ENCODE data around the gene SLC22A3.

The SLC22A3 gene

DNA sequence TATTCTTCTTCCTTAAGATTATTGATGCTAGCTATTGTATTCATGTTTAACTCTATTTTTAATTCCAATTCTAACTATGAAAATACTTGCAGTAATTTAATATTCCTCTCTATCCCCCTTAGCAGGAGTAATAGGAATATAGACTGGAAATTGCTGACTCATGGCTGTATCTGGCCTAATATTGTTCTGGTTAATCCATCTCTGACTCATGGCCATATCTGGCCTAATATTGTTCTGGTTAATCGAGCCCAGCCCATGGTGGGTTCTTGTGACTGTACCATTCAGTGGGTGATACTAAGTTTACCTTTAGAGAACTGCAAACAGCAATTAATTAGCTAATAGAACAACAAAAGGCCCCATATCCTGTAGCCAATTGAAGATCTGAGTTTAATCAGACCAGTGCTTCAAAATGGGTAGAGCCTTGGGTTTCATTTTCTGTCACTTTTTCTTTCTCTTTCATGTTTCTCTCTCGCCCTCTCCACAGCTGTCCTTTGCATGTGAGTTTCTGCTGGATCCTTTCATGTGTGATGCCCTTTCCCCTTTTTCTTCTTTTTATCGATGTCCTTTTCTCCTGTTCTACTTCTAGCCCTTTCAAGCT, 50.6 kb downstream of the SLC22A3 start:
- no peak overlapping the region for H3K27ac ChIP-seq (ENCODE audit: low read depth, low read length)

DNA sequence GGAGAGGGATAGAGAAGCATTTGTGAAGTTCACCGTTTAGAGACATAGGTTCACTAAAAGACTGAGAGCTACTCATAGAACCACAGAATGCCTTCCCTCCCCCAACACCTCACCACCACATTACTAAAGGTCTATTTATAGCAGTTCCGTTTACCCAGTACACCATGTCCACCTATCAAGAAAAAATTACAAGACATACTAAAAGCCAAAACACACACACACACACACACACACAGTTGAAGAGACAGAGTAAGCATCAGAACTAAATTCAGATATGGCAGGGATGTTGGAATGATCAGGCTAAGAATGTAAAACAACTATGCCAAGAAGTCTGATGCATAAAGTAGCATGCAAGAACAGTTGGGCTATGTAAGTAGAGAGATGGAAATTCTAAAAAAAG, 52.3 kb downstream of the SLC22A3 start:
- Histone ChIP-seq H3K27me3 (ENCODE audit: control insufficient read depth in 5 of 5, insufficient read depth in 4 of 5, low read length in 5 of 5) (no peaks in the 10 kb centered on the region), H3K9me3 (ENCODE audit: control insufficient read depth in 5 of 5, low read length in 5 of 5) (no peaks in the 10 kb centered on the region), H3K36me3 (ENCODE audit: control insufficient read depth in 5 of 5, insufficient read depth in 5 of 5, low read length in 5 of 5) (no peaks in the 10 kb centered on the region), H3K9ac (ENCODE audit: low read length in 5 of 5) (no peak overlapping the region), H3K27ac (ENCODE audit: low read depth, low read length) (no peak overlapping the region), H3K4me1 (ENCODE audit: control insufficient read depth in 5 of 5, insufficient read depth in 5 of 5, low read length in 5 of 5) (peaks cover 0 to 13% (median 0%) of the 10 kb centered on the region in 5 donors), H3K4me3 (ENCODE audit: low read depth in 1 of 5, low read length in 5 of 5) (no peak overlapping the region)

More for the DNA sequence above, 50.6 kb downstream of the SLC22A3 start:
- peaks cover 0 to 27% (median 10%) of the 10 kb centered on the region in 5 donors for H3K4me1 ChIP-seq (ENCODE audit: control insufficient read depth in 5 of 5, insufficient read depth in 5 of 5, low read length in 5 of 5)
- H3K4me3 ChIP-seq (ENCODE audit: low read depth in 1 of 5, low read length in 5 of 5) = no peak overlapping the region
- H3K9me3 ChIP-seq (ENCODE audit: control insufficient read depth in 5 of 5, low read length in 5 of 5) = no peaks in the 10 kb centered on the region
- H3K36me3 ChIP-seq (ENCODE audit: control insufficient read depth in 5 of 5, insufficient read depth in 5 of 5, low read length in 5 of 5) = no peaks in the 10 kb centered on the region
- H3K9ac ChIP-seq (ENCODE audit: low read length in 5 of 5) = no peak overlapping the region
- no peaks in the 10 kb centered on the region for H3K27me3 ChIP-seq (ENCODE audit: control insufficient read depth in 5 of 5, insufficient read depth in 4 of 5, low read length in 5 of 5)

DNA sequence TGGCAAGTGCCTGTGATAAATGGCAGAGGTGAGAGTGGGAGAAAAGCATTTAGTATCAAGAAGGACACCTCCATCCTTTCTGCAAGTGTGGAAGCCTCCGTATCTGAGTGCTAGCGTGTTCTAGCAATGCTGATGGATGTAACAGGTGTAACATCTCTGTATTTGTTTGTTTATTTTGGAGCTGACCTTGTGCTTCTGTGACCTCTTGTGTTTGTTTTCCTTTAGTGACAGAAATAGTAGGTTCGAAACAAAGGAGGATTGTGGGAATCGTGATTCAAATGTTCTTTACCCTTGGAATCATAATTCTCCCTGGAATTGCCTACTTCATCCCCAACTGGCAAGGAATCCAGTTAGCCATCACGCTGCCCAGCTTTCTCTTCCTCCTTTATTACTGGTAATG, 60.4 kb downstream of the SLC22A3 start:
- H3K36me3 ChIP-seq (ENCODE audit: control insufficient read depth in 5 of 5, insufficient read depth in 5 of 5, low read length in 5 of 5) = peaks cover 0 to 9% (median 0%) of the 10 kb centered on the region in 5 donors
- no peak overlapping the region for H3K27ac ChIP-seq (ENCODE audit: low read depth, low read length)
- no peaks in the 10 kb centered on the region for H3K9me3 ChIP-seq (ENCODE audit: control insufficient read depth in 5 of 5, low read length in 5 of 5)
- no peak overlapping the region for H3K9ac ChIP-seq (ENCODE audit: low read length in 5 of 5)
- H3K4me3 ChIP-seq (ENCODE audit: low read depth in 1 of 5, low read length in 5 of 5) = no peak overlapping the region
- H3K4me1 ChIP-seq (ENCODE audit: control insufficient read depth in 5 of 5, insufficient read depth in 5 of 5, low read length in 5 of 5) = no peaks in the 10 kb centered on the region
- H3K27me3 ChIP-seq (ENCODE audit: control insufficient read depth in 5 of 5, insufficient read depth in 4 of 5, low read length in 5 of 5) = no peaks in the 10 kb centered on the region

DNA sequence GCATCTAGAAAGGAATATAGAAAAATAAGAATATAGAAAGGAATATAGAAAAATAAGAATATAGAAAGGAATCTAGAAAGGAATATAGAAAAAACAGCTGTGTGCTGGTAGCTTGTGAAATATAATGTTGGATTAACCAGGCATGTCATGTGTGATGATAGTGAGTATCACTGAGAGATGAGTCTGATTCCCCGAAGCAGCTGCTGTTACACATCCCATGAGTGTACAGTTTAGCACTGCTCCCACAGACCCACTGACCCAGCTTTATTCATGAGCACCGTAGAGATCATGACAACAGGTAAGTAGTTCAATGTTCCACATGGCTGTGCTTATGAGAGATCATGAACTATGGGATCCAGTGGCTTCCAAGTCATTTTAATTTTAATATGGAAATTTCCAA, 64.8 kb downstream of the SLC22A3 start:
- no peaks in the 10 kb centered on the region for H3K27me3 ChIP-seq (ENCODE audit: control insufficient read depth in 5 of 5, insufficient read depth in 4 of 5, low read length in 5 of 5)
- no peak overlapping the region for H3K27ac ChIP-seq (ENCODE audit: low read depth, low read length)
- no peaks in the 10 kb centered on the region for H3K9me3 ChIP-seq (ENCODE audit: control insufficient read depth in 5 of 5, low read length in 5 of 5)
- H3K4me1 ChIP-seq (ENCODE audit: control insufficient read depth in 5 of 5, insufficient read depth in 5 of 5, low read length in 5 of 5) = no peaks in the 10 kb centered on the region
- H3K9ac ChIP-seq (ENCODE audit: low read length in 5 of 5) = no peak overlapping the region
- H3K36me3 ChIP-seq (ENCODE audit: control insufficient read depth in 5 of 5, insufficient read depth in 5 of 5, low read length in 5 of 5) = peaks cover 0 to 15% (median 3%) of the 10 kb centered on the region in 5 donors
- no peak overlapping the region for H3K4me3 ChIP-seq (ENCODE audit: low read depth in 1 of 5, low read length in 5 of 5)

DNA sequence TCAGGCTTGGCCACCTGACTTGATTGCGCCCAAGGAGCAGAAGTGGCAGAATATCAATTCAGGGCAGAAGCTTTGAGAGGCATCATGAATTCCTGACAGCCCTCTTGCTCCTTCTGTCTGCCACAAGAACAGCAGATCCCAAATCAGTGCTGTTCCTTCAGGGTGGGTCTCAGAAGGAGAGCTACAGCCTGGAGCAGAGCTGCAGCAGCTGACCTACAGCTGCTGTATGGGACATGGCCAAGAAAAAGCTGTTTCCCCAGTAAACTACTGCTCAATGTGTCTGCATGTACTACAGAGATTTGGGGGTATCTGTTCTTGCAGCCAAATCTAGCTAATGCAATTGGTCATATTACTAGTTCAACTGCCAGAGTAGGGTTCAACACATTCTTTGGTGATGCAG, 69.0 kb downstream of the SLC22A3 start:
- Histone ChIP-seq H3K4me1 (ENCODE audit: control insufficient read depth in 5 of 5, insufficient read depth in 5 of 5, low read length in 5 of 5) (peaks cover 0 to 15% (median 6%) of the 10 kb centered on the region in 5 donors), H3K27me3 (ENCODE audit: control insufficient read depth in 5 of 5, insufficient read depth in 4 of 5, low read length in 5 of 5) (no peaks in the 10 kb centered on the region), H3K9me3 (ENCODE audit: control insufficient read depth in 5 of 5, low read length in 5 of 5) (no peaks in the 10 kb centered on the region), H3K36me3 (ENCODE audit: control insufficient read depth in 5 of 5, insufficient read depth in 5 of 5, low read length in 5 of 5) (peaks cover 0 to 15% (median 3%) of the 10 kb centered on the region in 5 donors), H3K27ac (ENCODE audit: low read depth, low read length) (no peak overlapping the region), H3K9ac (ENCODE audit: low read length in 5 of 5) (no peak overlapping the region), H3K4me3 (ENCODE audit: low read depth in 1 of 5, low read length in 5 of 5) (no peak overlapping the region)

DNA sequence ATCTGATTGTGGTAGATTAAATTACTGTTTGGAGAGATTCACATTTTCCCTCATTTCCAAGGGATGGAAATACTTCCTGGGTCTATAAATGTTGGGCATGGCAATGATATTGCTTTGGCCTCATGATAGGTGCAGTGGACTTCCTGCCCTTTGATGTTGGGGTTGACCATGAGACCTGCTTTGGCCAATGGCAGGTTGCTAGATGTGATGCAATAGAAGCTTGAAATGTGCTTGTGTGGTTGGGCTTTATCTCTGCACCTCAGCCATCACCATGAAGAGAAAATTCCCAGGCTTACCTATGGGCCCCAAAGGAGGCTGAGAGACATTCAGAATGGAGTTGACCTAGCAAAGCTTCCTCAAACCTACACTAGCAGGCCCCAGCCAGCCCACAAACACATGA, 69.4 kb downstream of the SLC22A3 start:
- Histone ChIP-seq H3K4me1 (ENCODE audit: control insufficient read depth in 5 of 5, insufficient read depth in 5 of 5, low read length in 5 of 5) (peaks cover 0 to 16% (median 7%) of the 10 kb centered on the region in 5 donors), H3K9ac (ENCODE audit: low read length in 5 of 5) (no peak overlapping the region), H3K36me3 (ENCODE audit: control insufficient read depth in 5 of 5, insufficient read depth in 5 of 5, low read length in 5 of 5) (peaks cover 0 to 11% (median 3%) of the 10 kb centered on the region in 5 donors), H3K4me3 (ENCODE audit: low read depth in 1 of 5, low read length in 5 of 5) (no peak overlapping the region), H3K27ac (ENCODE audit: low read depth, low read length) (no peak overlapping the region), H3K27me3 (ENCODE audit: control insufficient read depth in 5 of 5, insufficient read depth in 4 of 5, low read length in 5 of 5) (no peaks in the 10 kb centered on the region), H3K9me3 (ENCODE audit: control insufficient read depth in 5 of 5, low read length in 5 of 5) (no peaks in the 10 kb centered on the region)

DNA sequence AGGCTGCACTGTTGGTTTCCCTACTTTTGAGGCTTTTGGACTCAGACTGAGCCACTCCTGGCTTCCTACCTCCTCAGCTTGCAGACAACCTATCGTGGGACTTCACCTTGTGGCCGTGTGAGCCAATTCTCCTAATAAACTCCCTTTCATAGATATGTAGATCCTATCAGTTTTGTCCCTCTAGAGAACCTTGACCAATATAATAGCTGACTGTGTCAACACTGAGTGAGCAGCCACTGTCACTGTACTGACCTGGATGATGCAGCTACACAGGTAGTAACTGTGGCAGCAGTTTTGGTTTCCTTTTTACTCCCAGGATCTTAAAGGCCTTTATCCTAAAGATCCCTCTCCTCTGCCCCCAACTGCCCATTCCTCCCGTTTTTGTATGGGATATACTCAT, 70.2 kb downstream of the SLC22A3 start:
- H3K4me1 ChIP-seq (ENCODE audit: control insufficient read depth in 5 of 5, insufficient read depth in 5 of 5, low read length in 5 of 5) = peaks cover 0 to 16% (median 7%) of the 10 kb centered on the region in 5 donors
- H3K27ac ChIP-seq (ENCODE audit: low read depth, low read length) = no peak overlapping the region
- H3K27me3 ChIP-seq (ENCODE audit: control insufficient read depth in 5 of 5, insufficient read depth in 4 of 5, low read length in 5 of 5) = no peaks in the 10 kb centered on the region
- no peak overlapping the region for H3K9ac ChIP-seq (ENCODE audit: low read length in 5 of 5)
- H3K9me3 ChIP-seq (ENCODE audit: control insufficient read depth in 5 of 5, low read length in 5 of 5) = no peaks in the 10 kb centered on the region
- no peak overlapping the region for H3K4me3 ChIP-seq (ENCODE audit: low read depth in 1 of 5, low read length in 5 of 5)
- H3K36me3 ChIP-seq (ENCODE audit: control insufficient read depth in 5 of 5, insufficient read depth in 5 of 5, low read length in 5 of 5) = peaks cover 0 to 8% (median 3%) of the 10 kb centered on the region in 5 donors

DNA sequence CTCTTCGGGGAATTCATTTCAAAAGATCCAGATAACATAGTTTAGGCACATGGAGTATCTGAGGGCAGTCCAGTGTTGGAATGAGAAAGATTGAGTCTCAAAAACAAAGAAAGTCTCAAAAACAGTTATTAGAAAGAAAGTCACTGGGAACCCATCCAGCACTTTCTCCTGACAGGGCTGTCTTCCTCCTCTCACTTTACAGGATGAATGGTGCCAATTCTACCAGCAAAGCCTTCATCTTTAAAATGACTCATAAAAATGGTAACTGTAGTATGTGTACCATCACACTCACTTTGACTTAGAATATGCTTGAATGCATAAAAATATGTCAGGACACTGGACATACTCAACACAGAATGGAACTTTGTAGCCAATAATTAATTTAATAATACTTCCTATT, 71.3 kb downstream of the SLC22A3 start:
- H3K36me3 ChIP-seq (ENCODE audit: control insufficient read depth in 5 of 5, insufficient read depth in 5 of 5, low read length in 5 of 5) = peaks cover 0 to 8% (median 3%) of the 10 kb centered on the region in 5 donors
- no peaks in the 10 kb centered on the region for H3K9me3 ChIP-seq (ENCODE audit: control insufficient read depth in 5 of 5, low read length in 5 of 5)
- H3K27me3 ChIP-seq (ENCODE audit: control insufficient read depth in 5 of 5, insufficient read depth in 4 of 5, low read length in 5 of 5) = no peaks in the 10 kb centered on the region
- no peak overlapping the region for H3K27ac ChIP-seq (ENCODE audit: low read depth, low read length)
- peaks cover 0 to 16% (median 7%) of the 10 kb centered on the region in 5 donors for H3K4me1 ChIP-seq (ENCODE audit: control insufficient read depth in 5 of 5, insufficient read depth in 5 of 5, low read length in 5 of 5)
- no peak overlapping the region for H3K9ac ChIP-seq (ENCODE audit: low read length in 5 of 5)
- H3K4me3 ChIP-seq (ENCODE audit: low read depth in 1 of 5, low read length in 5 of 5) = no peak overlapping the region

DNA sequence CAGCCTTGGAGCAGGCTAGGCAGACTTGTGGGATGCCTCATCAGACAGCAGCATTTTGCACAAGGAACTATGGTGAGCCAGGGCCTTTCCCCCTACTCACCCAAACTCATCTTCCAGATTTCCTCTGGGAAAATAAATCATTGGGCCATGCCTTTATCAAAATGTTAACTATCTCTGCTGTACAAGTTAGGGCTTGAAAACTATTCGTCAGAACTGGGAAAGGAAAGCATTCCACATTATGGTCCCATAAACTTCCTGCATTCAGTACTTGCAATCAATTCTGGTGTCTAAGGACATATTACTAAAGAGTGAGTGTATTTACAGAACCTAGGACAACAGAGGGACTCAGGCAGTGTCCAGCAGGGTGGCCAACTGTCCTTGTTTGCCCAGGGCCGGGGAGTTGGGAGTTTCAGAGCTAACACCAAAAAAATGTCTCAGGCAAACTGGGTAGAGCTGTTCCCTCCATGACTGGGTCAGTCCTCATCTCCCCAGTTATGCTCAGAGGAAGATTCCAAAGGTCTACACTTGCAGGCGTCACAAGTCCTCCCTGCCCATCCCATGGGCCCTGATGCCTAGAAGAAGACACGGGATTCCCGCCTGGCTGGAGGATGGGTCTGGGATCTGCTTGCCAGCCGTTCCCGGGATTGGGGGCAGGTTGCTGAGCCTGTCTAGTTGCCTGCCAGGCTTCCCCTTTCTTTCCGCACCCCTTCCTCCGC, 72.2 kb downstream of the SLC22A3 start:
- no peaks in the 10 kb centered on the region for H3K27me3 ChIP-seq (ENCODE audit: control insufficient read depth in 5 of 5, insufficient read depth in 4 of 5, low read length in 5 of 5)
- H3K36me3 ChIP-seq (ENCODE audit: control insufficient read depth in 5 of 5, insufficient read depth in 5 of 5, low read length in 5 of 5) = peaks cover 0 to 7% (median 2%) of the 10 kb centered on the region in 5 donors
- H3K4me3 ChIP-seq (ENCODE audit: low read depth in 1 of 5, low read length in 5 of 5) = no peak overlapping the region
- H3K4me1 ChIP-seq (ENCODE audit: control insufficient read depth in 5 of 5, insufficient read depth in 5 of 5, low read length in 5 of 5) = peaks cover 0 to 16% (median 7%) of the 10 kb centered on the region in 5 donors
- no peak overlapping the region for H3K27ac ChIP-seq (ENCODE audit: low read depth, low read length)
- no peak overlapping the region for H3K9ac ChIP-seq (ENCODE audit: low read length in 5 of 5)
- H3K9me3 ChIP-seq (ENCODE audit: control insufficient read depth in 5 of 5, low read length in 5 of 5) = no peaks in the 10 kb centered on the region

DNA sequence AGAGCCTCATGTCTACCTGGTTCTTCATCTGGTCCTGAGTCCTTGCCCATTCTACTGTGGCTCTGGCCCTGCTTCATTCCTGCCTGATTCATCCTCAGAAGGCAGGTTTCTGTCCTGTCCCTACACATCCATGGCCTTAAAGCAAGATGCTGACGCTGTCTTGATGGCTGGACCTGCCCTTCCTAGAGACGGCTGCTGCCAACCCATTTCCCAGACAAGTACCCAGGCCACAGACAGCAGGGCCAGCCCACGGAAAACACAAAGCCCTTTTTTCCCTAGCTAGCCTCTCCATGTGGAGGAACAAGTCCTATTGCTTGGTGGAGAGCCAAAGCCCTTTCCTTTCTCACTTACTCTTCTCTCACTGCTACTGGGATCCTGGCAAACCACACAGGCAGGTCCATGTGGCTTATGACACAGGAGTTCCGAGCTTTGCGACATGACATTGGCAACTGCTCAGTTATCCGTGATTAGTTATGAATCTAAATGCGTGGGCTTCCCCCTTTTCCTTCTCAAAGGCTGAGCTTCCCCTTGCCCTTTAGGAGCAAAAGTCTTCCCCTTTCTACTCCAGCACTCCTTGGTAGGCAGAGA, 72.9 kb downstream of the SLC22A3 start:
- Histone ChIP-seq H3K36me3 (ENCODE audit: control insufficient read depth in 5 of 5, insufficient read depth in 5 of 5, low read length in 5 of 5) (peaks cover 0 to 2% (median 1%) of the 10 kb centered on the region in 5 donors), H3K27me3 (ENCODE audit: control insufficient read depth in 5 of 5, insufficient read depth in 4 of 5, low read length in 5 of 5) (no peaks in the 10 kb centered on the region), H3K27ac (ENCODE audit: low read depth, low read length) (no peak overlapping the region), H3K9ac (ENCODE audit: low read length in 5 of 5) (no peak overlapping the region), H3K4me3 (ENCODE audit: low read depth in 1 of 5, low read length in 5 of 5) (no peak overlapping the region), H3K9me3 (ENCODE audit: control insufficient read depth in 5 of 5, low read length in 5 of 5) (no peaks in the 10 kb centered on the region), H3K4me1 (ENCODE audit: control insufficient read depth in 5 of 5, insufficient read depth in 5 of 5, low read length in 5 of 5) (peaks cover 0 to 16% (median 7%) of the 10 kb centered on the region in 5 donors)
